DMS79 treated with DMSO at 0.1 percent for 48 hours (cell line): ENCODE data around the gene RBM11.

Experiments
- DNase-seq: peaks from one replicate; lab custom pipeline; 2025; lab: John Stamatoyannopoulos, UW

RBM11 gene

DNA sequence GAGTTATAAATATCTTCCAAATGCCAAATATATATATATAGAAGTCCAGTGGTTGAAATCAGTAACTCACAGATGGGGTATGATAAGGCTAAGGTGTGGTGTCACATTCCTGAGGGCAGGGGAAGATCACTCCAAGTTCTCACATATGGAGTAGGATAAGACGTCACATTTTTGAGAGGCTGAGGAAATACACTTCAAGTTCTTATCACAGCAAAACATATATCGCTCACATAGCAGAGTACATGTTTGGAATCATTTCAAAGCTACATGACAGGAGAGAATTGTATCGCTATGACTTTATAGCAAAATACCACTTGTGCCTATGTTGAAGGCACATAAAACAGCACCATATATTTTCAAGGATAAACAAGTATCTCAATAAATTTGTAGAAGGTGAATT, 55.1 kb downstream of the RBM11 start:
- no peak for DNase-seq

GRCh38 chr21:14271641-14272040, 55.7 kb downstream of the RBM11 start:
- no peak for DNase-seq

- DNase-seq: peak; percentile 7
Observed at GRCh38 chr21:14273736-14274538, 58.0 kb downstream of the RBM11 start.

GRCh38 chr21:14275702-14276205, 59.8 kb downstream of the RBM11 start:
- no peak for DNase-seq
